K562 (cell line): ENCODE measurements around the gene INPP5D. TPM values are rescaled to one million over a fixed set of nuclear protein-coding genes. Genes with fewer than 3 reads are reported as not detected.

Source experiments
- ATAC-seq: fragments of 200-7000 bp; cut with Tn5 transposase; 3 replicates; pipeline ENCODE4 v1.9.1; 2020; ENCODE audit warnings: moderate library complexity
- BruUV-seq: library from RNA; stranded (reverse); fragments of 400-500 nt; replicated peaks from 2 replicates; lab custom pipeline; 2021; lab: Mats Ljungman, UMichigan
- CTCF ChIA-PET: fragments of 300-600 bp; formaldehyde crosslinking; extraction: SDS; loops from one replicate; lab custom pipeline; 2021; ENCODE audit warnings: low intra/inter-chr PET ratio; lab: Yijun Ruan, JAX
- POLR2A ChIA-PET: fragments of 300-600, 350-650 bp; sonication (Branson Sonifier 250); formaldehyde crosslinking; extraction: SDS; loops from one replicate; lab custom pipeline; 2021; ENCODE audit warnings: antibody characterized with exemption, inconsistent platforms; lab: Yijun Ruan, JAX
- DNase-seq, 4 experiments: peaks; one replicate each; pipeline versions ENCODE4 v3.0.0 to v3.0.0-alpha.2; 2011 to 2018; ENCODE audit warnings: low spot score in 3 of 4, mixed read lengths in 3 of 4; ENCODE audit errors: extremely low read depth in 1 of 4
- FAIRE-seq: peaks from 2 replicates; lab custom pipeline; 2011; peaks lifted over from hg19 to GRCh38; lab: Jason Lieb, UNC
- H2AFZ ChIP-seq: 2 replicates; pipeline ENCODE4 v1.6.0; 2011; ENCODE audit warnings: low read depth, low read length, control low read depth, inconsistent platforms
- H3K27ac ChIP-seq: fragments of 200-600 bp; 3 replicates; pipeline ENCODE4 v1.8.0; 2011; ENCODE audit warnings: low read depth, mild to moderate bottlenecking, control low read depth, inconsistent platforms, low read length, moderate library complexity, mixed read lengths; ENCODE audit errors: extremely low read depth
- H3K27me3 ChIP-seq, 2 experiments: fragments of 300-600 bp in 1 of 2; 2 replicates in 1 of 2; 3 replicates in 1 of 2; pipeline versions ENCODE4 v1.6.0 to v1.8.0; 2011; ENCODE audit warnings: inconsistent platforms in 2 of 2, low read length in 2 of 2, mild to moderate bottlenecking in 1 of 2, mixed read lengths in 1 of 2, moderate library complexity in 1 of 2; ENCODE audit not compliant: control insufficient read depth in 2 of 2, insufficient read depth in 2 of 2
- H3K36me3 ChIP-seq: fragments of 300-600 bp; 3 replicates; pipeline ENCODE4 v1.8.0; 2011; ENCODE audit warnings: mild to moderate bottlenecking, low read length, inconsistent platforms; ENCODE audit not compliant: control insufficient read depth, insufficient read depth
- H3K4me1 ChIP-seq, 2 experiments: fragments of 200-600 bp in 1 of 2; replicated peaks in 1 of 2; 2 replicates in 1 of 2; 3 replicates in 1 of 2; pipeline versions ENCODE4 v1.5.1 to v1.8.0; 2011; ENCODE audit warnings: inconsistent platforms in 2 of 2, low read length in 2 of 2, mild to moderate bottlenecking in 1 of 2, mixed read lengths in 1 of 2, moderate library complexity in 1 of 2; ENCODE audit not compliant: control insufficient read depth in 2 of 2, insufficient read depth in 2 of 2
- H3K4me2 ChIP-seq: 2 replicates; pipeline ENCODE4 v1.6.1; 2011; ENCODE audit warnings: low read length, control low read depth, inconsistent platforms, mixed read lengths; ENCODE audit not compliant: insufficient read depth
- H3K4me3 ChIP-seq: fragments of 200-600 bp; sonication (generic), shearing (Covaris generic); 2 replicates; pipeline ENCODE4 v1.5.1; 2016; ENCODE audit warnings: control low read depth, inconsistent platforms
- H3K79me2 ChIP-seq: fragments of 200-600 bp; 3 replicates; pipeline ENCODE4 v1.8.0; 2011; ENCODE audit warnings: low read length, inconsistent platforms; ENCODE audit not compliant: control insufficient read depth, insufficient read depth
- H3K9ac ChIP-seq, 2 experiments: 2 replicates each; pipeline versions ENCODE4 v1.6.0 to v1.6.1; 2011; ENCODE audit warnings: low read depth in 2 of 2, low read length in 2 of 2, control low read depth in 1 of 2, inconsistent platforms in 1 of 2, mild to moderate bottlenecking in 1 of 2, mixed read lengths in 1 of 2; ENCODE audit not compliant: insufficient read depth in 1 of 2
- H3K9me1 ChIP-seq: one replicate; pipeline ENCODE4 v1.6.0; 2011; ENCODE audit warnings: inconsistent platforms, mild to moderate bottlenecking, low read length, moderate library complexity; ENCODE audit not compliant: control insufficient read depth, insufficient read depth
- H3K9me3 ChIP-seq: replicated peaks from 2 replicates; pipeline ENCODE4 v1.5.1; 2011; ENCODE audit warnings: low read depth, low read length, inconsistent platforms; ENCODE audit not compliant: control insufficient read depth, insufficient read depth
- H4K20me1 ChIP-seq: replicated peaks from 2 replicates; pipeline ENCODE4 v1.6.1; 2011; ENCODE audit warnings: low read length, inconsistent platforms, mixed read lengths; ENCODE audit not compliant: control insufficient read depth, insufficient read depth
- BCL6 ChIP-seq: fragments of 250-450 bp; sonication (Bioruptor Pico); IDR thresholded peaks from 2 replicates; pipeline ENCODE4 v1.4.0; 2020
- MAZ ChIP-seq, 2 experiments: fragments of 450-650 bp in 1 of 2; sonication (generic) in 1 of 2; formaldehyde crosslinking; IDR thresholded peaks in 1 of 2; conservative IDR thresholded peaks in 1 of 2; 2 replicates each; pipeline versions ENCODE4 v1.4.0 to v1.5.0; 2020; ENCODE audit warnings: mild to moderate bottlenecking in 1 of 2, missing genetic modification reagents in 1 of 2
- MEF2A ChIP-seq: IDR thresholded peaks from 2 replicates; pipeline ENCODE4 v1.6.1; 2011; ENCODE audit warnings: low read depth, mild to moderate bottlenecking, low read length, moderate library complexity; ENCODE audit not compliant: control insufficient read depth
- TEAD1 ChIP-seq, 2 experiments: fragments of 450-650 bp in 1 of 2; sonication (generic) in 1 of 2; formaldehyde crosslinking; IDR thresholded peaks; 2 replicates each; pipeline versions ENCODE4 v1.4.0 to v1.8.0; 2020 to 2022; ENCODE audit warnings: mild to moderate bottlenecking in 2 of 2, missing genetic modification reagents in 1 of 2
- XRCC5 ChIP-seq: fragments of 200-400 bp; formaldehyde crosslinking; IDR thresholded peaks from 2 replicates; pipeline ENCODE4 v1.6.1; 2017; ENCODE audit warnings: low read depth, mild to moderate bottlenecking, low read length
- ZBTB17 ChIP-seq: fragments of 450-650 bp; formaldehyde crosslinking; IDR thresholded peaks from 2 replicates; pipeline ENCODE4 v1.4.0; 2020; ENCODE audit warnings: mild to moderate bottlenecking
- ZNF41 ChIP-seq: fragments of 250-450 bp; sonication (Bioruptor Pico); conservative IDR thresholded peaks from 2 replicates; pipeline ENCODE4 v1.4.0; 2020; ENCODE audit warnings: mild to moderate bottlenecking
- WGBS: fragments of 100-300 bp; shearing (Covaris generic); methylation state at CpG from one replicate; pipeline ENCODE4 v1.1.6; 2016; ENCODE audit warnings: low coverage, mixed read lengths; ENCODE audit not compliant: insufficient coverage; ENCODE audit errors: missing lambda C conversion rate; 5-methylcytosine and 5-hydroxymethylcytosine counted together
- in situ Hi-C: fragments of 300-500 bp; cut with MboI; formaldehyde crosslinking; loops from 4 replicates; pipeline ENCODE4 v1.15.0; 2018; ENCODE audit warnings: inconsistent platforms, mixed read lengths
- intact Hi-C: fragments of 100-400 bp; cut with micrococcal nuclease; formaldehyde crosslinking; loops from 2 replicates; pipeline ENCODE4 v1.14.2; 2022
- polyA plus RNA-seq, 8 experiments: library from polyadenylated mRNA; depleted of rRNA in 4 of 8; stranded (reverse) in 5 of 8; unstranded in 3 of 8; fragments of >200 nt; fragmentation: Nextera tagmentation in 2 of 8; fragmentation: Illumina TruSeq in 1 of 8; extraction: Ambion mirVana in 2 of 8; extraction: Trizol in 1 of 8; gene quantifications; 2 replicates each; pipeline versions ENCODE4 v1.2.1 to v1.2.3, GENCODE V29; 2011 to 2014; ENCODE audit warnings: inconsistent platforms in 1 of 8, missing spikeins in 1 of 8
- total RNA-seq, 7 experiments: library from RNA; depleted of rRNA in 6 of 7; stranded (reverse); fragments of >200 nt in 6 of 7; fragmentation: Illumina TruSeq in 2 of 7; extraction: Trizol in 2 of 7; gene quantifications; 2 replicates each; pipeline versions ENCODE4 v1.2.1 to v1.2.3, GENCODE V29; 2011 to 2021; ENCODE audit warnings: low replicate concordance in 1 of 7
- TF ChIP-seq, protein P1 (sequence below), 2 experiments: fragments of 450-650 bp; IDR thresholded peaks; 2 replicates each; pipeline ENCODE4 v1.6.1; 2016

INPP5D gene
- total and polyA plus RNA-seq, 9 of the 15 experiments (the other 6 are each of a cell fraction or from before 2014, with no cell fraction given), result 0.55 to 6.2 (median 2.2) TPM

DNA sequence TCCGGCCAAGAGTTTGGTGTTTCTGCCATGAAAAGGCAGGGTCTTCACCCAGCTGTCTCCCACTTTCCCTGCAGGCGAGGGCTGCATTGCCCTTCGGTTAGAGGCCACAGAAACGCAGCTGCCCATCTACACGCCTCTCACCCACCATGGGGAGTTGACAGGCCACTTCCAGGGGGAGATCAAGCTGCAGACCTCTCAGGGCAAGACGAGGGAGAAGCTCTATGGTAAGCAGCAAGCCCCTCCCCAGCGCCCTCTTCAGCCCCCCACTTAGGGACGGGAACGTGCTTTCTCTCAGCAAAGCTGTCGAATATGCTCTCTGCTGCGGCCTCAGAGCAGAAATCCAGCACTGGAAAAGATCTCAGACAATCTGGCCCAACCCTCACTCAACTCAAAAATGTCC is 133.6 kb downstream of the INPP5D start (continued):
- TF ChIP-seq XRCC5, result no peak
- TF ChIP-seq ZNF41 (CRISPR knock-in tag), result no peak
- no peak for TF ChIP-seq MAZ (CRISPR knock-in tag; conservative IDR thresholded peaks at IDR 0.05 in 1 of 2, IDR thresholded peaks at IDR 0.05 in 1 of 2)
- no peak for TF ChIP-seq MEF2A

DNA sequence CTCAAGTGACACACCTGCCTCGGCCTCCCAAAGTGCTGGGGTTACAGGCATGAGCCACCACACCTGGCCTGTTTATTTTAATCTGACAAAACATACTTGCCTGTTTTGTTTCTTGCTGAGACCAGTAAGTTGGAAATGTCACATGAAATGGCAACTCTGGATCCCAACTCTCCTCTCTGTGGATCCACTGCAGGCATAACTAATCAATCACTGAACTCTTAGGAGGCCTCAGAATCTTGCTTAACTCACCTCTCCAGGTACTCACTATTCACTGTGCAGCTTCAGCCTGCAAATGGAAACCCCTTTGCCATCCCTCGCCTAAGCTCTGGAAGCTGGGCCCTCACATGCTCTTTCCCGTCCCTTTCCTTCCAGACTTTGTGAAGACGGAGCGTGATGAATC is 134.9 kb downstream of the INPP5D start:
- no peaks in the 10 kb centered on the region for H3K79me2 ChIP-seq
- no TSS peak for BruUV-seq
- DNase-seq (no peak), ATAC-seq (no peak)
- H3K27ac ChIP-seq, result no peak overlapping the region
- H3K4me2 ChIP-seq, result no peak overlapping the region
- H3K9me1 ChIP-seq, result no peaks in the 10 kb centered on the region
- no peaks in the 10 kb centered on the region for H3K27me3 ChIP-seq
- 89% methylated on average over 5 of the region's 5 CpGs for WGBS
- no peak overlapping the region for H2AFZ ChIP-seq
- no peak overlapping the region for H3K4me3 ChIP-seq
- no peak overlapping the region for H3K9ac ChIP-seq
- peaks cover 0 to 4% of the 10 kb centered on the region in 2 experiments; a peak in 2 of 5 replicates for H3K4me1 ChIP-seq
- intact Hi-C loops, result no loop called here
- CTCF ChIA-PET, result no interaction called here
- H4K20me1 ChIP-seq, result no peaks in the 10 kb centered on the region
- H3K36me3 ChIP-seq, result no peaks in the 10 kb centered on the region
- TF ChIP-seq, protein P1, sequence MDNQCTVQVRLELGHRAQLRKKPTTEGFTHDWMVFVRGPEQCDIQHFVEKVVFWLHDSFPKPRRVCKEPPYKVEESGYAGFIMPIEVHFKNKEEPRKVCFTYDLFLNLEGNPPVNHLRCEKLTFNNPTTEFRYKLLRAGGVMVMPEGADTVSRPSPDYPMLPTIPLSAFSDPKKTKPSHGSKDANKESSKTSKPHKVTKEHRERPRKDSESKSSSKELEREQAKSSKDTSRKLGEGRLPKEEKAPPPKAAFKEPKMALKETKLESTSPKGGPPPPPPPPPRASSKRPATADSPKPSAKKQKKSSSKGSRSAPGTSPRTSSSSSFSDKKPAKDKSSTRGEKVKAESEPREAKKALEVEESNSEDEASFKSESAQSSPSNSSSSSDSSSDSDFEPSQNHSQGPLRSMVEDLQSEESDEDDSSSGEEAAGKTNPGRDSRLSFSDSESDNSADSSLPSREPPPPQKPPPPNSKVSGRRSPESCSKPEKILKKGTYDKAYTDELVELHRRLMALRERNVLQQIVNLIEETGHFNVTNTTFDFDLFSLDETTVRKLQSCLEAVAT (IDR thresholded peaks at IDR 0.05), result peak in 1 of 2 experiments; percentile 64; a peak in 1 of 4 replicates
- TF ChIP-seq ZBTB17 (CRISPR knock-in tag), result peak; percentile 79
- TF ChIP-seq TEAD1 (CRISPR knock-in tag; IDR thresholded peaks at IDR 0.05), result no peak
- TF ChIP-seq BCL6 (CRISPR knock-in tag), result no peak
- TF ChIP-seq, all 486 proteins: peak for 2
- in situ Hi-C loops, result no loop called here
- POLR2A ChIA-PET, result no interaction called here
- no peak for FAIRE-seq
- H3K9me3 ChIP-seq, result no peaks in the 10 kb centered on the region
